GM19452 (cell line): ENCODE data around the gene ARHGEF2.

Experiments
- ATAC-seq: cut with Tn5 transposase; IDR thresholded peaks from one replicate; pipeline ENCODE4 v1.9.1; 2021; ENCODE audit not compliant: unreplicated experiment

The ARHGEF2 gene

DNA sequence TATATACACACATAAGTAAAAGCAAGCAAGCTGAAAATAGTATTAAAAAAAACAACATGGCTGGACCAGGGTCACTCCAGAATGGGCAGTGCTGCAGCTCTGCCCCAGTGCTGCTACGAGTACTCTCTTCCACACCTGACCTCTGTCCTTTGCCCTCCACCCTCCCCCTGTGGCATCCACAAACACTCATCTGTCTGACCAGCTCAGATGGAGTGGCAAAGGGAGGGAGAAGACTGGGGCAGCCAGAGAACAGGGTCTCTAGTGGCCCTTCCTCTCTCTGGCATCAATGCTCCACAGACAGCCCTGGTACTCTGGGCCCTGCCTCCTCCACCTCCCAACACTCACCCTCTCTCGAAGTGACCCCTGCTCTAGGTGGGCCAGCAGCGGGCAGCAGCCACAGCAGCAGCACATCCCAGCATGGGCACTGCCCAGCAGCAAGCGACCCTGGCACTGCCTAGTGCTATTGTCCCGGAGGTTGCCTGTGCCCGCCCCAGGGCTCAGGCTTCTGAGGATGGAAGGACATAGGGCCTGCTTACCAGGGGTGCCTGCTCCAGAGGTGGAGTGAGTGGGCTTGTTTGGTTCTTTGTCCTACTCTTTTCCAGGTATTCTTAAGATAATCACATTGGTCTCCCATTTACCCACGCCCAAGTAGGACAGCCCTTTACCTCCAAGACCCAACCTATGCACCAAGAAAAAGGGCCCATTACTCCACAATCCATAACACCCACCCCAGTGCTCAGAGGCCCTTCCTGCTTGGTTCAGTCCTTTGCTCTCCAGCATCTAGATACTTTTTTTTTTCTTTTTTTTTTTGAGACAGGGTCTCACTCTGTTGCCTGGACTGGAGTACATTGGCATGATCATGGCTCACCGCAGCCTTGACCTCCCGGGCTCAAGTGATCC lies 6.2 kb downstream of the ARHGEF2 start:
- ATAC-seq: no peak

DNA sequence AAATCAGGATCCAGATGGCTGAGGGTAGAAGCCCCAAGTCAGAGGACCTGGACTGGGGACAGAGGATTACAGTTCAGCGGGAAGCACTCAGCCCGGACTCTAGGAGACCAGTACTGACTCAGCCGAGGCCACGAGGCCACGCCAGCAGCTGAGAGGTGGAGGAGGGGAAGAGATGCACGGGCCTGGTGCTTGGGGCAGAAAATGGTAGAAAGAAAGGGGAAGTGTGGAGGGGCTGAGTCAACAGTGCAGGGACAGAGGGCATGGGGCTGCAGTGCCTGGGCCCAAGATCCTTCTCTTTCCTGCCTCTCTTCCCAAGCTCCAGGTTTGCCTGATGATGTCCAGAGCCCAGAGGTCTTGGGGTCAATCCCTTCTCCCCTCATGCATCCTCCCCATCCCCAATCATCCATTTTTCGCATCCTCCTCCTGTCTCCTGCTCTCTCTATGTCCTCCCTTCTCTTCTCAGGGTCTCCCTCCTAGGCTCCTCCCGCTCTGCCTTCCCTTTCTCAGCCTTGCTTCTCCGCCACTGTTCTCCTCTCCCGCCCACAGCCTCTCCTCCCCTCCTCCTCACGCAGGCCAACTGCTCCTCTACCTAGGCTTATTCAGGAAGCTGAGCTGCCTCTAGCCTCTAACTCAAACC lies 7.7 kb downstream of the ARHGEF2 start:
- no peak for ATAC-seq

- ATAC-seq: no peak
Observed at GRCh38 chr1:155969377-155969791, 9.0 kb downstream of the ARHGEF2 start.

DNA sequence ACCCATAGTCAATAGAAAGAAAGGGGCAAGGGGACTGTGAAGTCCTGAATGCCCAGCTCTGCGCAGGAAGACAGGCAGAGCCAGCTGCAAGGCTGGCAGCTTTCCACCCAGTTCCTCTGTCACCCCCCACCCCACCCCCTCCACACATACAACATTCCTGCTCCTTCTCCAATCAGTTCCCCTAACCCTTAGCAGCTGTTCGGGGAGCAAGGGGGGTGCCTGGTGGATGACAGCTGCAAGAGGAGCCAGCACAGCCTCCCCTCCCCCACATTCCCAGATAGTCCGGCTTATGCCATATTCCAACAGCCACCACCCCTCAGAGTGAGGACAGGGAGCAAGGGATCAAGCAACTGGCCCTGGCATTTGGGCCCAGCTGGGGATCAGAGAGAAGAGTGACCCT lies 9.7 kb downstream of the ARHGEF2 start:
- ATAC-seq: no peak

DNA sequence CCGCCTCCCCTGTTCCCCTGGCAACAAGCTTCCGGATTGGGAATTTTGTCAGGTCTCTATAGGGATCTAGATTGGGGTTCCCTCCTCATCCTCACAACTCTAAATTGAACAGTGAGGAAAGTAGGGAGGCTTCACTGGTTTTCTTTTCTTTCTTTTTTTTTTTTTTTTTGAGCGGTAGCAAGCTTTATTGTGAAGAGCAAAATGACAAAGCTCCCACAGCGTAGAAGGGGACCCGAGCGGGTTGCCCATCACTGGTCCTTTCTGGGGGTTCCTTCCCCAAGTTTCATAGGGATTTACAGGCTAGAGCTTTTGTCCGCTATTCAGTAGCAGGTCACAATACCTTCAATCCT lies 10.3 kb downstream of the ARHGEF2 start:
- no peak for ATAC-seq

- no peak for ATAC-seq
Observed at GRCh38 chr1:155967341-155968050, 10.9 kb downstream of the ARHGEF2 start.

DNA sequence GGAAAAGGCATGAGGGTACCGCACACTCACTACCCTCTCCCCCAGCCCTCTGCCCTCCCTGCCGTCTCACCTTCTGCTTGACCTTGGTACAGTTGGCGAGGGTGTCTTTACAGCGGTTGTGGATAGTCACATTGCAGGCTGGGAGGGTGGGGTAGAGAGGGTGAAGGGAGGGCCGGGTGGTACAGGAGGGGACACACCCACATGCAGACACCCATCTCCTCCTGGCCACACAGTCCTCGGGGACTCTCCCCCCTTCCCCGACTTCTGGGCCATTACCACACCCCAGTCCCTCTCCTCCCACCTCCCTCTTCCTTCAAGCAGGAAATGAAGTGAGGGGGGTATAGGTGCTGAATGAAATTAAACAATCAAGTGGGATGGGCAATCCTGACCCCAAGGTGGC lies 11.6 kb downstream of the ARHGEF2 start:
- no peak for ATAC-seq

DNA sequence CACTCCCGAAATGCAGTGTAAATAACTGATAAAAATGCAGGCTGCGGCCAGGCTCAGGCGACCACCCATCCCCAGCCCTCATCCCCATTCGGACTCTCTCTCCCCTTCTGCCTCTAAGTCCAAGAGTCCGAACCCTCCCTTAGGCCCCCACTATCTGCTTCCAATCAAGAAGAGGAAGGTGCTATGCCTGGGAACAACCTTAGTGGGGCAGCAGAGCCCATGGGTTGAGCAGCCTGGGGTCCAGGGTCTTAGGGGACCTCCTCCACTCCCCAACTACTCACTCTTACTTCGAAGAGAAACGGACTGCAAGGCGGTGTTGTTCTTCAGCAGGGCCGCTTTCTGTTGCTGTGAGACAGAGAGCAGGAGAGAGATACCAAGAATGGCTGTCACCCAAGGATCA lies 12.2 kb downstream of the ARHGEF2 start:
- ATAC-seq: no peak

GRCh38 chr1:155964193-155964592 lies 14.2 kb downstream of the ARHGEF2 start:
- no peak for ATAC-seq

DNA sequence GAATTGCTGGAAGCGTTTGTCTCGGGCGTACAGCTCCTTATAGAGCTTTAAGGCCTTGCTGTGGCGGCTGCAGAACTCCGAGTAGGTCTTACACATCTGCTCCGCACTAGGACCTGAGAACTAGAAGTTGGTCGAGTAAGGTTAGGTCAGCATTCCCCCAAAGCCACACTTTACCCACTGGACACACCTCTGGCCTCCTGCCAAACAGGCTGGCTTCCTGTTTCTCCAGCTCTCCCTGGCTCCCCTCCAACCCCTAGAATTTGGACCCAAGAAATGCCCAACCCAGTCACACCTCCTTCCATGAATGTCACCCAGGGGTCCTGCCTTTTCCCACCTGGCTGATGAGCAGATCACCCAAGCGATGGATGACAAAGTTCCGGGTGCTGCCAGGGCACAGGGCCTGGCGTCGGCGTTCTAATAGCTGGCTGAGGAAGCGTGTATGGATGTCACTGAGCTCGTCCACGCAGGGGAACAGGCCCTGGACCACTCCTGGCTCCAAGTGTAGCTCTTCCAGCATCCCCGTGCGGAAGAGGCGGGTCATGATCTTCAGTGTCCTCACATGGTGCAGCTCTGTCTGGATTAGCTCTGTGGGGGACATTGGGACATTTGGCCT lies 15.6 kb downstream of the ARHGEF2 start:
- ATAC-seq: no peak

DNA sequence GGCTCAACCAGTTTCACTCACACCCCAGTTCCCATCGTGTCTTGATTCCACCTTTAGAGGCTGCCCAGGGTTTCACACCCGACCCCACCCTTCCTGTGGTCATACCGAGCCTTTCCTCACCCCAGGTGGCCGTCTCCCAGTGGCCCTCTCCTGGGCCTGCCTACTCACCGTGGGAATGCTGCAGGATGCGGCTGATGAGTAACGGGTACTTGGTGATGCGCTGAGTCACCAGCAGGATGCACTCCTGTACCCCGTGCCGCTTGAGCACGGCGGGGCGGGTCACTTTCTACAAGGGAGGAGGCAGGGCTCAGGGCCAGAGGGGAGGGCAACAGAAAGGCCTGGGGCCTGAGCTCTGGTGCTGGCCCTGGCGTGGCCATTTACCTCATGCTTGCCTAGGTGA lies 16.4 kb downstream of the ARHGEF2 start:
- no peak for ATAC-seq

DNA sequence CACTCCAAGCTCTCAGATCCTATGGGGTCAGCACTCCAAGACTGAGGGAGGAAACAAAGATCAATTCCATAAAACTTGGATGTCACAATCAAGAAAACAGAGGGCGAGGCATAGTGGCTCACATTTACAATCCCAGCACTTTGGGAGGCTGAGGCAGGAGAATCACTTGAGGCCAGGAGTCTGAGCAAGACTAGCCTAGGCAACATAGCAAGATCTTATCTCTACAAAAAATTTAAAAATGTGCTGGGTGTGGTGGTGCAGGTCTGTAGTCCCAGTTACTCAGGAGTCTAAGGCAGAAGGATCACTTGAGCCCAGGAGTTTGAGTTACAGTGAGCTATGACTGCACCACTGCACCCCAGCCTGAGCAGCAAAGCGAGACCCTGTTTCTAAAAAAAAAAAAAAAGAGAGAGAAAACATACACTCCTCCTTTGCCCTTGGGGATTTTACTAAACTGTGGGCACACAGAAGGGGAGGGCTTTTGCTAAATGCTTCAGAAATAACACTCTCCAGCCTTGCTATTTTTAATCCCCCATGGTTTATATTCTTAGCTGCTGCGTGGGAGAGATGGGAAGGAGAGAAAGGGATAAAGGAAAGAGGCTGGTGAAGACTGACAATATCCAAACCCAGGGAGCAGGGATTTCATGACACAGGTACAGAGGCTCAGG lies 18.1 kb downstream of the ARHGEF2 start:
- ATAC-seq: no peak

DNA sequence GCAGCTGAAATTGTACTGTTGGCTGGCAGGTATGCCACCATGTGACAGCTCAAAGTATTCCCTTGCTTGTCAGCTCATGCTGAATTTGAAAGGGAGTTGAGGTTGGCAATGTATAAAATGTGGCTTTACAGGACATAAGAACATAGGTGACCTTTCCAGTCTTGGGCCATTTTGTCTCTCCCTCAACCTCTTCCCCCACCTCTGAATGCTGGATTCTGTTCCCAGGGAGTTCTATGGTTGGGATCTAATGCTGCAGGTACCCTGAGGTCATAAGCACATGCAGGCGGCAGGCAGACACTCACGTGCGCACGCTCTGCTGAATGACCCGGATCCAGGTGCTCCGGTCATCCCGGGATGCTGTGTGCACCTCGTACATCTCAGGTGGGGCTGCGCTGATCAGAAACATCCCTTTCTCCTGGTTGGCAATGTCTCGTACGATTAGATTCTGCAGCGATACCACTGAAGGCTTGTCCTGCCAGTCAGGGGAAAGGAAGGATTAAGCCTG lies 20.9 kb downstream of the ARHGEF2 start:
- ATAC-seq: no peak

DNA sequence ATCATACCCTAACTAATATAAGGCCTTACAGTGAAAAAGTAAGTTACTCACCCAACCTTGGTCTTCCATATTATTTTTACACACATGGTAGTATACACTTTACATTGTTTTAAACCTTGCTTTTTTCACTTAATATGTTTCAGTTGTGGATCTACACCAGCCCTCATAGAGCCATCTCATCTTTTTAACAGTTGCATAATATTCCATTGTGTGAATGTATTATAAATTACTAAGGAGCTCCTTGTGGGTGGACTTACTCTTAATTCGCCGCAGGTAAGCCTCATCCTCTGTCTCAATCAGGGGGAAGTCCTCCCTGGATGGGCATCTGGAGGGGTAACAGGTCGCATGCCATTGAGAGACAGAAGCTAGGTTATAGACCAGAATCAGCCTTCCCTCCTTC lies 23.7 kb downstream of the ARHGEF2 start:
- no peak for ATAC-seq

DNA sequence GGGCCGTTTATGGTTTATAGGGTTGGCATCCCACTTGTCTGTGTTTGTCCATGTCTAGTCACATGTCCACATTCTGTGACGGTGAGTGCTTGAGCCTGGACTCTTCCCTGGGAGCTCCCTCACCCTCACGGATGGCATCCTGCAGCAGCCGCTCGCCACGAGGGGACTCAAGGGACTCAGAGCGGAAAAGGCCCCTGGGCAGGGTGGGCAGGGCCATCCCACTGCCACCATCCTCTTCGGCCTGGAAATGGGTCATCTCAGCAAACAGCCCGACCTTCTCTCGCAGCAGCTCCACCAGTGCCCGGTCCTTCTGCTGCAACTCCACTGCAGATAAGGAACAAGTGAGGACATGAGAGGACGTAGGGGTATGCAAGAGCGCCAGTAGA lies 25.8 kb downstream of the ARHGEF2 start:
- ATAC-seq: no peak

DNA sequence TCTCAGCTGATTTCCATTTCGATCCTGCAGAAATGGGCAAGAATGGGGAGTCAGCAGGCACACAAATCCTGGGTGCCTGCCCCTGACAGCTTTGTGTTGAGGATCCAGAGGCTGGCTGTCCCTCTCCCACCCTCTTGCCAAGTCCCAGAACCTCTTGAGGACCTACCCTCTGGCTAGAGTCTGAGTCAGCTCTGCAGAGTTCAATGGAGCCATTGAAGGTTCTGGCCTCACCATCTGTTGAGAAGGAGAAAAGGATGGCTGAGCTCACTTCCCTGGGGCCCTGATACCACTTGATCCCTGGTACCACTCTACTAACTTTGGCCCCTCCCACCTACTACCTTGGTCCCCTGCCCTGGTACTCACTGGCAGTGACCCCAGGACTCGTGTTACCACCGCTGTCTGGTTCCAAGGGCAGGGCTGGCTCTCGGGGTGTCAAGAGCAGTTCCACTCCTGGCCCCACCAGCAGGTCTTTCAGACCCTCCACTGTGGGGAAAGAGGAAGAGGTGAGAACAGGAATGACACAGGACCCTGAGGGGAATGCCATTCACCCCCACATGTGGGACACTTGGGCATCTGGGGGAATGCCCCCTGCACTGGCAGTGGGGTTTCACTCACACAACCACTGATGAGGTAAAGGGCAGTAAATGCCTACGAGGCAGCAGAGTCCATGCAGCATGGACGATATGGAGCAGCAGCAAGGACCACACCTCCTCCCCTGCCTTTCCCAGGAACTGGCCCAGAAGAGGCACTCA lies 26.4 kb downstream of the ARHGEF2 start:
- no peak for ATAC-seq

GRCh38 chr1:155950829-155951228 lies 27.5 kb downstream of the ARHGEF2 start:
- no peak for ATAC-seq

GRCh38 chr1:155947741-155948140 lies 30.6 kb downstream of the ARHGEF2 start:
- no peak for ATAC-seq

DNA sequence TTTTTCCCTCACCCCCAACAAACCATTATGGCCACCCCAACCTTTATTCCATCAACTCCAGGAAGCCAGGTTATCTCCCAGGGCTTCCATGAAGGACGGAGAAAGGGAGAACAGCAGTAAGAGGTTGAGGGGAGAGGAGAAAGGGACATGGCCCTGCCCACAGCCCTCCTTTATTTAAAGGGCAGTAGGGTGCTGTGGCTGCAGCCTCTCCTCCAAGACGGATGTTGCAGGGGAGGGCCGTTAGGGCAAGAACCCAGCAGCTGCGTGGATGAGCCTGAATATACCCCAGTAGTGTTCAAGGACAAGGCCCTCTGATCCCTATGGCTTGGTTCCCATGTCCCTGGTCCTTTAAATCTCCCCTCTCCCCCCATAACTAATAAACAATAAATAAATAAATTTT lies 31.1 kb downstream of the ARHGEF2 start:
- ATAC-seq: no peak

GRCh38 chr1:155946633-155947219 lies 31.6 kb downstream of the ARHGEF2 start:
- peak; percentile 21 for ATAC-seq
